MCF 10A (cell line): ENCODE results near the gene ZNF304. TPM values are rescaled to one million over a fixed set of nuclear protein-coding genes. Genes with fewer than 3 reads are reported as not detected.
"Not testable (repeated sequence)": the region's sequence is repeated elsewhere in the genome, so short reads cannot be mapped to it uniquely, and the experiment has no call there.

Experiments used
- BruUV-seq: library from RNA; stranded (reverse); fragments of 400-500 nt; replicated peaks from 2 replicates; lab custom pipeline; 2021; lab: Mats Ljungman, UMichigan
- CTCF ChIA-PET: fragments of 300-600 bp; sonication (Branson Sonifier 250); formaldehyde crosslinking; extraction: SDS; loops from one replicate; lab custom pipeline; 2021; ENCODE audit warnings: antibody characterized with exemption, inconsistent platforms; lab: Yijun Ruan, JAX
- POLR2A ChIA-PET: fragments of 300-600, 350-650 bp; sonication (Branson Sonifier 250); formaldehyde crosslinking; extraction: SDS; loops from one replicate; lab custom pipeline; 2020; ENCODE audit warnings: antibody characterized with exemption, inconsistent platforms; lab: Yijun Ruan, JAX
- DNase-seq: peaks from one replicate; pipeline ENCODE4 v3.0.0-alpha.2; 2018; ENCODE audit not compliant: unreplicated experiment
- H3K27ac Mint-ChIP-seq: one replicate; pipeline ENCODE4 v1.8.0; 2022; ENCODE audit warnings: mild to moderate bottlenecking, low read depth, mixed read lengths; ENCODE audit not compliant: unreplicated experiment
- H3K27me3 Mint-ChIP-seq: one replicate; pipeline ENCODE4 v1.8.0; 2022; ENCODE audit warnings: mixed read lengths; ENCODE audit not compliant: insufficient read depth, unreplicated experiment
- H3K36me3 Mint-ChIP-seq: one replicate; pipeline ENCODE4 v1.8.0; 2022; ENCODE audit warnings: mild to moderate bottlenecking, moderate library complexity, mixed read lengths; ENCODE audit not compliant: insufficient read depth, unreplicated experiment
- H3K4me1 Mint-ChIP-seq: one replicate; pipeline ENCODE4 v1.8.0; 2022; ENCODE audit warnings: mixed read lengths; ENCODE audit not compliant: insufficient read depth, unreplicated experiment
- H3K4me3 Mint-ChIP-seq: one replicate; pipeline ENCODE4 v1.8.0; 2022; ENCODE audit warnings: mild to moderate bottlenecking, moderate library complexity, mixed read lengths; ENCODE audit not compliant: unreplicated experiment
- H3K9me3 Mint-ChIP-seq: one replicate; pipeline ENCODE4 v1.8.0; 2022; ENCODE audit warnings: mixed read lengths; ENCODE audit not compliant: unreplicated experiment
- intact Hi-C: fragments of 100-400 bp; cut with micrococcal nuclease; formaldehyde crosslinking; loops from 2 replicates; pipeline ENCODE4 v1.14.1; 2022
- total RNA-seq: library from RNA; stranded (reverse); gene quantifications from 2 replicates; pipeline ENCODE4 v1.2.3, GENCODE V29; 2022
- TF ChIP-seq, protein P1 (sequence below): fragments of 200-600 bp; IDR thresholded peaks from one replicate; pipeline ENCODE4 v1.8.0; 2022; ENCODE audit warnings: antibody characterized with exemption, mild to moderate bottlenecking; ENCODE audit not compliant: unreplicated experiment

ZNF304 gene
- total RNA-seq, 1 experiment from 2014 or later, result 7.0 TPM

GRCh38 chr19:57366776-57367175 is 15.7 kb downstream of the ZNF304 start:
- Mint-ChIP-seq H3K27me3 (no peaks in the 10 kb centered on the region), H3K36me3 (peaks cover 31% of the 10 kb centered on the region), H3K4me1 (peaks cover 8% of the 10 kb centered on the region), H3K9me3 (peaks cover 14% of the 10 kb centered on the region), H3K4me3 (no peak overlapping the region), H3K27ac (no peak overlapping the region)
- TF ChIP-seq, protein P1, sequence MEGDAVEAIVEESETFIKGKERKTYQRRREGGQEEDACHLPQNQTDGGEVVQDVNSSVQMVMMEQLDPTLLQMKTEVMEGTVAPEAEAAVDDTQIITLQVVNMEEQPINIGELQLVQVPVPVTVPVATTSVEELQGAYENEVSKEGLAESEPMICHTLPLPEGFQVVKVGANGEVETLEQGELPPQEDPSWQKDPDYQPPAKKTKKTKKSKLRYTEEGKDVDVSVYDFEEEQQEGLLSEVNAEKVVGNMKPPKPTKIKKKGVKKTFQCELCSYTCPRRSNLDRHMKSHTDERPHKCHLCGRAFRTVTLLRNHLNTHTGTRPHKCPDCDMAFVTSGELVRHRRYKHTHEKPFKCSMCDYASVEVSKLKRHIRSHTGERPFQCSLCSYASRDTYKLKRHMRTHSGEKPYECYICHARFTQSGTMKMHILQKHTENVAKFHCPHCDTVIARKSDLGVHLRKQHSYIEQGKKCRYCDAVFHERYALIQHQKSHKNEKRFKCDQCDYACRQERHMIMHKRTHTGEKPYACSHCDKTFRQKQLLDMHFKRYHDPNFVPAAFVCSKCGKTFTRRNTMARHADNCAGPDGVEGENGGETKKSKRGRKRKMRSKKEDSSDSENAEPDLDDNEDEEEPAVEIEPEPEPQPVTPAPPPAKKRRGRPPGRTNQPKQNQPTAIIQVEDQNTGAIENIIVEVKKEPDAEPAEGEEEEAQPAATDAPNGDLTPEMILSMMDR, result no peak
- CTCF ChIA-PET, result interaction anchor here (0.6 kb wide), 1 partner anchor 52 kb away, joined by 6 read pairs; no protein-coding TSS in a partner anchor
- DNase-seq, result no peak
- BruUV-seq, result no TSS peak
- POLR2A ChIA-PET, result interaction anchor here (0.6 to 1.3 kb wide), 2 partner anchors 23 to 380 kb away, joined by 3 to 4 read pairs; partner anchors contain the start of genes ZNF548 and ZNF776
- intact Hi-C loops, result no loop called here

DNA sequence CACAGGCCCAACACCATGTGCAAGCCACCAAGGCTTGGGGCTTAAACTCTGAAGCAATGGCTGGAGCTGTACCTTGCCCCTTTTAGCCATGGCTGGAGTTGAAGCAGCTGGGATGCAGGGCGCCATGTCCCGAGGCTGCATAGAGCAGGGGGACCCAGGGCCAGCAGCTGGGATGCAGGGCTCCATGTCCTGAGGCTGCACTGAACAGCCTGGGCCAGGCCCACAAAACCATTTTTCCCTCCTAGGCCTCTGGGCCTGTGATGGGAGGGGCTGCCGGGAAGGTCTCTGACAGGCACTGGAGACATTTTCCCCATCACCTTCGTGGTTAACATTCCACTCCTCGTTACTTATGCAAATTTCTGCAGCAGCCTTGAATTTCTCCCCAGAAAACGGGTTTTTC is 23.1 kb downstream of the ZNF304 start:
- Mint-ChIP-seq H3K27ac (no peak overlapping the region), H3K9me3 (peaks cover 40% of the 10 kb centered on the region), H3K4me1 (no peaks in the 10 kb centered on the region), H3K36me3 (peaks cover 44% of the 10 kb centered on the region), H3K27me3 (no peaks in the 10 kb centered on the region), H3K4me3 (no peak overlapping the region)
- no TSS peak for BruUV-seq
- intact Hi-C loops, result no loop called here
- POLR2A ChIA-PET, result no interaction called here
- CTCF ChIA-PET, result no interaction called here
- no peak for DNase-seq
- TF ChIP-seq, protein P1, result no peak

DNA sequence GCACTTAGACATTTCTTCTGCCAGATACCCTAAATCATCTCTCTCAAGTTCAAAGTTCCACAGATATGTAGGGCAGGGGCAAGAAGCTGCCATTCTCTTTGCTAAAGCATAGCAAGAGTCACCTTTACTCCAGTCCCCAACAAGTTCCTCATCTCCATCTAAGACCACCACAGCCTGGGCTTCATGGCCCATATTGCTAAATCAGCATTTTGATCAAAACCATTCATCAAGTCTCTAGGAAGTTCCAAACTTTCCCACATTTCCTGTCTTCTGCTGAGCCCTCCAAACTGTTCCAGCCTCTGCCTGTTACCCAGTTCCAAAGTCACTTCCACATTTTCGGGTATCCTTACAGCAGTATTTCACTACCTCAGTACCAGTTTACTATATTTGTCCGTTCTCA is 23.6 kb downstream of the ZNF304 start:
- Mint-ChIP-seq H3K36me3 (peaks cover 44% of the 10 kb centered on the region), H3K9me3 (peaks cover 44% of the 10 kb centered on the region)
- H3K4me1 Mint-ChIP-seq, H3K27me3 Mint-ChIP-seq, H3K27ac Mint-ChIP-seq, H3K4me3 Mint-ChIP-seq, intact Hi-C loops, DNase-seq, BruUV-seq, CTCF ChIA-PET: not testable (repeated sequence)
- POLR2A ChIA-PET, result interaction anchor here (0.6 kb wide), 1 partner anchor 1008 kb away, joined by 4 read pairs; no protein-coding TSS in a partner anchor

- TF ChIP-seq, protein P1, result no peak
- no peaks in the 10 kb centered on the region for H3K27me3 Mint-ChIP-seq
- CTCF ChIA-PET, result no interaction called here
- H3K27ac Mint-ChIP-seq, result no peak overlapping the region
- H3K4me3 Mint-ChIP-seq, result no peak overlapping the region
- POLR2A ChIA-PET, result interaction anchor here (0.8 to 1.0 kb wide), 2 partner anchors 8 to 10 kb away, joined by 3 to 4 read pairs; no protein-coding TSS in a partner anchor
- intact Hi-C loops, result no loop called here
- peaks cover 39% of the 10 kb centered on the region for H3K36me3 Mint-ChIP-seq
- H3K4me1 Mint-ChIP-seq, result no peaks in the 10 kb centered on the region
- BruUV-seq, result no TSS peak
- H3K9me3 Mint-ChIP-seq, result peaks cover 35% of the 10 kb centered on the region
- no peak for DNase-seq
Measured at GRCh38 chr19:57376151-57376550, 25.1 kb downstream of the ZNF304 start.
